ENCODE results near the gene IHH. TPM values are rescaled to one million over a fixed set of nuclear protein-coding genes. Genes with fewer than 3 reads are reported as not detected.

IHH gene
- total and polyA plus RNA-seq, 9 of the 15 experiments (the other 6 are each of a cell fraction or from before 2014, with no cell fraction given): 0.07 TPM; not detected in 8

DNA sequence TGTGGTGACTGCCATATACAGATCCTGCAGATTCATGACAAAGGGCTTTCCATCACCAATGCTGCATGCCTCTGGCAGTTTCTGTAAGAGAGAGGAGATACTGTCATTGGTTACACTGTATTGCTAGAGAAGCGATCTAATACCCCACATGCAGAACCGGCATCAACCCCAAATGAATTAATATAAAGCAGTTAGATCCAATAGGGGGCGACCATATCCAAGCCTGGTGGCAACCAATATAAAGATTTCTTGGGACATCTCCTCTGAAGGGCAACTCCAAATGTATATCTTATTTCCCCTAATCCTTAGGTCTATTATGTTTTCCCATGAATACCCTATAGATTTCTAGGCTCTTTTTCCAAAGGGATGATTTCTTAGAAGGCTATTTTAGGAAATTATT, 17.4 kb upstream of the IHH start:
- no peak overlapping the region for H3K4me3 ChIP-seq
- BruUV-seq (replicated peaks): no TSS peak
- peaks cover 2% of the 10 kb centered on the region for H3K9me1 ChIP-seq (ENCODE audit: control insufficient read depth, insufficient read depth, low read length)
- no peaks in the 10 kb centered on the region; the same call in 1 of the 2 replicates for H4K20me1 ChIP-seq (replicated peaks; ENCODE audit: control insufficient read depth, insufficient read depth, low read length)
- no peak overlapping the region for H3K27ac ChIP-seq (ENCODE audit: extremely low read depth, low read depth, low read length)
- ATAC-seq (no peak), FAIRE-seq (no peak), DNase-seq (ENCODE audit: extremely low read depth in 1 of 4, low spot score in 3 of 4) (peak in 1 of 4 experiments; percentile 11)
- H2AFZ ChIP-seq (ENCODE audit: low read depth, low read length): no peak overlapping the region
- no peak overlapping the region for H3K9ac ChIP-seq (ENCODE audit: insufficient read depth in 1 of 2, low read depth in 2 of 2, low read length in 2 of 2)
- in situ Hi-C loops (cut with MboI): no loop called here
- CTCF ChIA-PET (ENCODE audit: low intra/inter-chr PET ratio): no interaction called here
- peaks cover 5% of the 10 kb centered on the region; the same call in 1 of the 3 replicates for H3K36me3 ChIP-seq (ENCODE audit: control insufficient read depth, insufficient read depth, low read length)
- intact Hi-C loops (cut with micrococcal nuclease): no loop called here
- no peak for TF ChIP-seq NFYB (IDR thresholded peaks at IDR 0.05; ENCODE audit: extremely low read depth, insufficient read length)
- no peak for TF ChIP-seq ZNF174 (CRISPR knock-in tag; IDR thresholded peaks at IDR 0.05)
- no peak for TF ChIP-seq MTA3 (IDR thresholded peaks at IDR 0.05; ENCODE audit: borderline replicate concordance)
- TF ChIP-seq, protein P1, sequence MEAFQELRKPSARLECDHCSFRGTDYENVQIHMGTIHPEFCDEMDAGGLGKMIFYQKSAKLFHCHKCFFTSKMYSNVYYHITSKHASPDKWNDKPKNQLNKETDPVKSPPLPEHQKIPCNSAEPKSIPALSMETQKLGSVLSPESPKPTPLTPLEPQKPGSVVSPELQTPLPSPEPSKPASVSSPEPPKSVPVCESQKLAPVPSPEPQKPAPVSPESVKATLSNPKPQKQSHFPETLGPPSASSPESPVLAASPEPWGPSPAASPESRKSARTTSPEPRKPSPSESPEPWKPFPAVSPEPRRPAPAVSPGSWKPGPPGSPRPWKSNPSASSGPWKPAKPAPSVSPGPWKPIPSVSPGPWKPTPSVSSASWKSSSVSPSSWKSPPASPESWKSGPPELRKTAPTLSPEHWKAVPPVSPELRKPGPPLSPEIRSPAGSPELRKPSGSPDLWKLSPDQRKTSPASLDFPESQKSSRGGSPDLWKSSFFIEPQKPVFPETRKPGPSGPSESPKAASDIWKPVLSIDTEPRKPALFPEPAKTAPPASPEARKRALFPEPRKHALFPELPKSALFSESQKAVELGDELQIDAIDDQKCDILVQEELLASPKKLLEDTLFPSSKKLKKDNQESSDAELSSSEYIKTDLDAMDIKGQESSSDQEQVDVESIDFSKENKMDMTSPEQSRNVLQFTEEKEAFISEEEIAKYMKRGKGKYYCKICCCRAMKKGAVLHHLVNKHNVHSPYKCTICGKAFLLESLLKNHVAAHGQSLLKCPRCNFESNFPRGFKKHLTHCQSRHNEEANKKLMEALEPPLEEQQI (IDR thresholded peaks at IDR 0.05): no peak
- TF ChIP-seq CBX1 (IDR thresholded peaks at IDR 0.05; ENCODE audit: low read depth): no peak
- no peak for TF ChIP-seq PHF8 (IDR thresholded peaks at IDR 0.05; ENCODE audit: borderline replicate concordance, low read length)
- TF ChIP-seq RBM39 (optimal IDR thresholded peaks at IDR 0.05; ENCODE audit: low read depth, low read length): no peak
- TF ChIP-seq POLR3A (IDR thresholded peaks at IDR 0.05; ENCODE audit: borderline replicate concordance, extremely low read depth, insufficient read depth, insufficient read length): no peak
- no peak for TF ChIP-seq GABPB1 (CRISPR knock-in tag; IDR thresholded peaks at IDR 0.05)
- WGBS (ENCODE audit: insufficient coverage, low coverage, missing lambda C conversion rate): 29% methylated on average over 1 of the region's 3 CpGs
- POLR2A ChIA-PET: interaction anchor here (0.6 to 0.7 kb wide), 2 partner anchors 9 to 98 kb away, joined by 3 read pairs; no protein-coding TSS in a partner anchor
- 0 out of 5 replicates have a peak, but pooled peaks cover 0 to 2% of the 10 kb centered on the region in 2 experiments for H3K4me1 ChIP-seq (replicated peaks in 1 of 2; ENCODE audit: control insufficient read depth in 2 of 2, insufficient read depth in 2 of 2, low read length in 2 of 2)
- H3K79me2 ChIP-seq (ENCODE audit: control insufficient read depth, insufficient read depth, low read length): no peaks in the 10 kb centered on the region
- H3K27me3 ChIP-seq (ENCODE audit: control insufficient read depth in 2 of 2, insufficient read depth in 2 of 2, low read length in 2 of 2): no peaks in the 10 kb centered on the region
- H3K9me3 ChIP-seq (replicated peaks; ENCODE audit: control insufficient read depth, insufficient read depth, low read depth, low read length): no peaks in the 10 kb centered on the region
- no peak overlapping the region for H3K4me2 ChIP-seq (ENCODE audit: insufficient read depth, low read length)
